Eye (tissue), 1 donor: ENCODE measurements around the gene THEMIS2.

Experiments used
- DNase-seq: peaks from one replicate; pipeline ENCODE4 v3.0.0-alpha.2; 2015

THEMIS2 gene

DNA sequence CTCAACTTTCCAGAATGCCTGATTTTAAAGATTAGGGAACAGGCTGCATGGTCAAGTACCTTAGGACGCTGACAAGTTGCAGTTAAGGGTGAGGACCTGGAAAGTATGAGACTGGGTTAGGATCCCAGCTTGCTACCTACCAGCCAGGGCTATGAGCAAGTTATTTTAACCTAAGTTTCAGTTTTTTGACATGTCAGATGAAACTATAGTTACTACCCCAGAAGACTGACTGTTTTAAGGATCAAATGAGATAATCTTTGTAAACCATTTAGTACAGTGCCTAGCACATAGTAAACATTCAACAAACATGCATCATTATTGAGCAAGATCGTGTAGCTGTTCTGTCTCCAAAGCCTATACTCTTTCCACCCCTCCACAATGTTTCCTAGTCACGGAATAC is 14.4 kb downstream of the THEMIS2 start:
- DNase-seq, result no peak

DNA sequence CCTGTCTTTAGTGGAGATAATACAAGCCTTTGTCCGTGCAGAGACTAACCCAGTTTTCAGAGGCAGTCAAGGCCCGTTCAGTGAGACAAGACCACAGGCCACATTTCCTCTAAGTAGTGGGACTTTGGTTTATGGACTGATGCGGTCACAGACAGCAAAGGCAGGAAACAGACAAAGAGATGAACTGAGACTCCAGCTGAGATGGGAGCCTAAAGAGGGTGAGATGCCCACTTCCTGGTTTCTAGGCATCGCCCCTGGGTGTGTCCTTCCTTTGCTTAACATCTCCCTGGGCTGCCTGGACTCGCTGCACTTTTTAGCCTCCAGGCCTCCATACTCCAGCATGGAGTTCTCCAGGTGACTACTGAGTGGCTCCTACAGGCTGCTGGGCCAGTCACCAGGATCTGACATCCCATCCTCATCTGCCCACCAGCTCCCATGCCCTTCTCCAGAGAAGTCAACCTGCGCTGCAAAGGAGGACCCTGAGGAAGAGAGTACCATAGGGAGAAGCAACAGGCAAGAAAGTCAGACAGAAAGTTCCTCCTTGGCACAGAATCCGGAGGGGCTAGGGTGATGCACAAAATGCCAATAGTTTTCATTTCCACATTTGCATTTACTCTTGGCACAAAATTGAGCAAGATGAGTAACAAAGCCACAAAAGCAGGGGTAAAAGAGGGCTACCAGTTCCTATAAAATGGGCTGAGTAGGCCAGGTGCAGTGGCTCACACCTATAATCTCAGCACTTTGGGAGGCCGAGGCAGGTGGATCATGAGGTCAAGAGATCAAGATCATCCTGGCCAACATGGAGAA is 15.1 kb downstream of the THEMIS2 start:
- no peak for DNase-seq

DNA sequence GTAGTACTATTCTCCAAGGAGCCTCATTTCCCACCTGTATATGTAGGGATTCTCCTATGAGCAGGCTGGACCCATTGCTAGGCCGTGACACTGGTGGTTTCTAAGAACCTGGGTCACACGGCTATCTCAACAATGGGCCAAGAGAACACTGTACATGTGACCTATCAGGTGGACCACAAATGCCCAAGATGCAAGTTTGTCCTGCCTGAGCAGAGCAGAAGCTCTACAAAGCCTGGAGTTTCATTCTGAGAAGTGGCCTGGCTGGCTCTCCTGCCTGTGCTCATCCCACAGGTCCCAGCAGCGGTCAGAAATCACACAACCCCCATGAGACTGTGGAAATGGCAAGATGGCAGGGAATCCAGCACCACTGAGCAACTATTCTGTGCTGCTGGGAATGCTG is 17.2 kb downstream of the THEMIS2 start:
- DNase-seq, result no peak

DNA sequence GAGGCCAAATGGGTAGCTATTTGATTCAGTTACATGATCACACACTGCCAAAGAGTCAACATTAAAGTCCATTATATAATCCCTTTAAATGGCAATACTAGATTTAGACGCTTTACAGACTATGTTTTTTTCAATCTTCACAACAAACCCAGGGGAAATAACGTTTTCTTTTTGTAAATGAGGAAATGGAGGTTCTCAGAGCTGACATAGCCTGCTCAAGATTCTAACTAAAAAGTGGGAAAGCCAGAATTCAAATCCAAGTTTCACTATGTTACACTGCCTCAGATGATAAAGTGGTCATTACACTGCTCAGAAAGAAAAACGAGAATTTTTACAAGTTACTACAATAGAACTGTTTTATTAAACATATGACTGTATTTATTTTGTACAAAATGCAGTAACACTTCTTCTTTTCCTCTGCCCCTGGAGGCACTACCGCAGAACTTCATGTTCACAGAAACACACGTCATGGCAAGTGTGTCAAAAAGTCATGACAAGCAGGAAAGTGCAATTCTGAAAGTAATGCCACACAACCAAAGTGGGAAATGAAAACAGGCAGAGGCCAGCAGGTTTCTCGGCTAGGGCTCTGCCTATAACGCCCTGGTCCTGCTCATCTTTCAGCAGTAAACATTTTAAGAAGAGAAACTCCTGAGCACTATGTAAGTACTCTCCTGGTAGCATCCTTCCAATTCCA is 19.0 kb downstream of the THEMIS2 start:
- no peak for DNase-seq

DNA sequence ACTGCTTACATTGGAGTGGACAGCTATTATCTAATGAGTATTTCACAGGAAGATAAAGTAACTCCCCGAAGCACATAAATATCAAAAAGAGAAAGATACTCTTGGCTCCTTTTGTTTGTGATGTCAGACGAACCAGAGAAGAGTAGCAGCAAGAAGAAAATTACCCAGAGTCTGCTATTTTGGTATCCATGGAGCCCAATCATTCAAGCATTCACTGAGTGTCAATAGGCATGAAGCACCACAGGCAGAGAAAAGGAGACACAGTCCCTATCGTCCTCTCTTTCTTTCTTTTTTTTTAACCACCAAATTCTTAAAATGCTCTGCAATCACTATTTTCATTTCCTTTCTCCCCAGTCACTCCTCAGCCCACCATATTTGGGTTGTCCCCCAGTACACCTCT is 22.2 kb downstream of the THEMIS2 start:
- DNase-seq, result no peak

DNA sequence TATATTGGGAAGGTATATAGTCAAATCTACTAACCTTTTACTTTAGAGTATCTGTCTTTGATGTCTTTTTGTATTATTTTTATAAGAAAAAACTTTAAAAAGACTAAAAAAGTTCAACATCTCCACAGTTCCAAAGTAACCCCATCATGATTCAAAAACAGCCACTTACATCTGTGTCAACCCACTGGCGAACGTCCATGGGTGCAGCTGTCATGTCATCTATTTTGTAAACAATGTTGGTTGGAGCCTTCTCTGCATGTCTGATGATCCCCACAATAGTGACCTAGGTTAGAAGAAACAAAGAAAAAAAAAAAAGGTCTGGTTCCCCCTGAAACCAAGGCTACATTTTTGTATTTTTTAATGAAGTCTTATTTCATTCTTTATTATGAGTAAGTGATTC is 34.4 kb downstream of the THEMIS2 start:
- no peak for DNase-seq

DNA sequence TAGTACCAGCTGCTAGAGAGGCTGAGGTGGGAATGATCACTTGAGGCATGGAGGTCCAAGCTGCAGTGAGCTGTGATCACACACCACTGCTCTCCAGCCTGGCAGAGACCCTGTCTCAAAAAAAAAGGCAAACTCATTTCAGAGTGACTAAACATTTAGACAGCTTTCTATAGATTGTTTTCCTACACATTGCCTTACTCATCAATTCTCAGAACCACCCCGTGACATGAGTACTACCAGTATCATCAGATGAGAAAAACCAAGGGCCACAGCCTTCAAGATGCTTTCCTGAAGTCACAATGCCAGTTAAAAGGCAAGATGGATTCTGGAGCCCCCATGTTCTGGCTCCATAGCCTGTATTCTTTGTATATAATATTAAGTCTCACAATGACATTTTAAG is 40.1 kb downstream of the THEMIS2 start:
- DNase-seq, result no peak

DNA sequence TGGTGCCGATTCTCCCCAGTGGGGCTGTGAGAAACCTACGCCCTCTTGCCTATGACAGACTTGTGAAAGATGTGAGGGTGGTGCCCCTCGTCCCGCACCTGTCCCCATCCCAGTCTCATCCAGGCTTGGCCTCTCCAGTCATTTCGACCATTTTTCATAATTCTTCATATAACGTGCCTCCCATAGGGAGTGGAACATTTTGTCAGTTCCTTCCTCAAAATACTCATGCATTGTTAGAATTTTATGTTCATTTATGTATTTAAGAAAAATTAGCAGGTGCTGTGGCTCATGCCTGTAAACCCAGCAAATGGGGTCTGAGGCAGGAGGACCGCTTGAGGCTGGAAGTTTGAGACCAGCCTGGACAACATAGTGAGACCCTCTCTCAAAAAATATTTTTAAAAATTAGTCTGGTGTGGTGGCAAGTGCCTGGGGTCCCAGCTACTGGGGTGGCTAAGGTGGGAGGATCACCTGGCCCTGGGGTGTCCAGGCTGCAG is 42.8 kb downstream of the THEMIS2 start:
- DNase-seq, result no peak

DNA sequence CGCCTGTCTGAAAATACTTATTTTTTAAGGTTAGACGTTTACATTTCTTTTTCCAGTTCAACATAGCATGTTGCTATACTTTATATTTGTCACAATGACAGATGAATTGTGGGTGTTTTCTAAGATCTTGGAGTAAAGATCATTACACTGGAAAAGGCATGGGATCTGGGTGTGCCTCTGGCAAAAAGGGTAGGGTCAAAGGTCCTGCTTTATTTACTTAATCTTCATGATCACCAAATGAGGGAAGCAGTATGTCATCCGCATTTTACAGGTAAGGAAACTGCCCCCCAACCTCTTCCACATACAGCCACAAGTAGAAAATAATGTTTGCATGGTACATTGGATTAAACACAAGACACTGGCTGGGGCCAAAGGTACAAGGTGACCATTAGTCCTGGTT is 49.9 kb downstream of the THEMIS2 start:
- no peak for DNase-seq

DNA sequence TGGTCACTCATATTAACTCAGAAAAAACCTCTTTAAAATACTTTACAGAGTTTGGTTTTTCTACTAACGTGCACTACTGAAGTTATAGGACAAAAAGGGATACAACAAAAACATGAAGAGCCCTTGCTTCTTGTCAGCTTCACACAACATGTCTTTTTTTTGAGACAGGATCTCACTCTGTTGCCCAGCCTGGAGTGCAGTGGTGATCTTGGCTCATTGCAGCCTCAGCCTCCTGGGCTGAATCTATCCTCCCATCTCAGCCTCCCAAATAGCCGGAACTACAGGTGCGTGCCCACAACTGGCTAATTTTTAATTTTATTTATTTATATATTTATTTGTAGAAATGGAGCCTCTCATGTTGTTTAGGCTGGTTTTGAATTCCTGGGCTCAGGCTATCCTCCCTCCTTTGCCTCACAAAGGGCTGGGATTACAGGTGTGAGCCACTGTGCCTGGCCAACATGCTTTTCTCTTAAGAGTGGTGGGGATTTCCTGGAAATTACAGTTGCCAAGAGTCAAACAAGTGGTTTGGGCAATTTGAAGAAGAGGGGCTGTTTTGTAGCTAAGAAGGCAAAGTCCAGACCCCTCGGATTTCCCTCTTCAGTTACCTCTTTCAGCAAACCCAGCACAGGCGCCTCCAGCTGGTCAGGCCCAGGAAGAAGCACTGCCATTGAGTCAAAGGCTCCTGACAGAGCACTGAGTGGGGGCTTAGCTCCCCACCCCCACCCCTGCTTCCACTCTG is 56.0 kb downstream of the THEMIS2 start:
- no peak for DNase-seq

DNA sequence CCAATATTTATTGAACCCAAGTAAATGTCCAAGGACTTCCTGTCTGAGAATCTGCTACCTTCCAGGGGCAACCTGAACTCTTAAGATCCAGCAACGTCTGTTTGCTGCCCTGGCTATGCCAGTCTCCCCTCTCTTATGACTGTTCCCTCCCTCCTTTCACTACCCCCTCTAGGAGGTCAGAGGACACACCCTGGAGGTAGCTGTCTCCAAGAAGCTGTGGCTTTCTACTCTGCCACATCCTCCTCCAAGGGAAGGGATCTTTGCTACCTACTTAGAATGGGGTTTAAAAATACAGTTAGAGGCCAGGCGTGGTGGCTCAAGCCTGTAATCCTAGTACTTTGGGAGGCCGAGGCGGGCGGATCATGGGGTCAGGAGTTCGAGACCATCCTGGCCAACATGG is 58.8 kb downstream of the THEMIS2 start:
- no peak for DNase-seq

DNA sequence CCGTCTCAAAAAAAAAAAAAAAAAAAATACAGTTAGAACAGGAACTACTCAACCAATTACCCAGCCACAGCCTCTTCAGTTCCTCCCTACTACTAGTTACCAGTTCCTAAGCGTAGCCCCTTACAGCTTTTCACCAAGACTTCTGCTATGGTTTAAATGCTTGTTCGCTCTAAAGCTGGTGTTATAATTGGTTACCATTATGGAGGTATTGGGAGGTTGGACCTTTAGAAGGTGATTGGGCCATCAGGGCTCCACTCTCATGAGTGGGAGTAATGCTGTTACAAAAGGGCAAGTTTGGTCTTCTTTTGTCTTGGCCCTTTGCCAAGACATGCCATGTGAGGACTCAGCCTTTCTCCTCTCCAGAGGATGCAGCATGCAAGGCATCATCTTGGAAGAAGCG is 59.4 kb downstream of the THEMIS2 start:
- no peak for DNase-seq

DNA sequence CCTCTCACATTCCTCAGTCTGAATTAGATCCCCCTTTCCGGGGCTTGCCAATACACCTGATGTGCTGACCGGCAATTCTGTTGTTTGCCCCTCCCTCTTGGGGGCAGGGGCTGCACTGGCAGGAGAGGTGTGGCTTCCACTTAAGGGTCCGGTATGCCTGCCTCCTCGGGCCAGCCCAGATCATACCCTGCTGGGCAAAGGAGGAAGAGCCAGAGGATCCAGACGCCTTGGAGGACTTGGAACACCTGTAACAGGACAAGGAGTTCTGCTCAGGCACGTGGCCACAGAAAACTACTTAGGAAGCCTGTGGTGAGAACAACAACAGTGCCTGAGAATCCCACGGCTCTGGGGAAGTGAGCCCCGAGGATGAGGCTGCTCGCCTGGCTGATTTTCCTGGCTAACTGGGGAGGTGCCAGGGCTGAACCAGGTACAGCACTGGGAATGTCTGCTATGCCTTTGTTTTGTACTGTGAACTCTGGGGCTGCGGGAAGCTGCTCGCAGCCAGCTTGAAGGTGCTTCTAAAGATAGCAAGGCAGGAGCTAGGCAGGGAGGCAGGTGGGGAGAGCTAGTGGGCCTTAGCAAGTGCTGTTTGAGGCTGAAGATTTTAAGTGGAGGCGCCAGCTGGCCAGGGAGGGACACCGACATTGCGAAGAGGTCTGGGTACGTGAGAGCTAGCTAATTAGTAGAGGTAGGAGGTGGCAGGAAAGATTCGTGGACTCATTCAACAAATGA is 62.6 kb downstream of the THEMIS2 start, which contains the start of gene SMPDL3B:
Gene SMPDL3B, plus strand, starts transcription at position 183 of the 732 bp plus-strand sequence. Its CDS starts 184 bp downstream, at position 367.
- DNase-seq, result peak; percentile 41

DNA sequence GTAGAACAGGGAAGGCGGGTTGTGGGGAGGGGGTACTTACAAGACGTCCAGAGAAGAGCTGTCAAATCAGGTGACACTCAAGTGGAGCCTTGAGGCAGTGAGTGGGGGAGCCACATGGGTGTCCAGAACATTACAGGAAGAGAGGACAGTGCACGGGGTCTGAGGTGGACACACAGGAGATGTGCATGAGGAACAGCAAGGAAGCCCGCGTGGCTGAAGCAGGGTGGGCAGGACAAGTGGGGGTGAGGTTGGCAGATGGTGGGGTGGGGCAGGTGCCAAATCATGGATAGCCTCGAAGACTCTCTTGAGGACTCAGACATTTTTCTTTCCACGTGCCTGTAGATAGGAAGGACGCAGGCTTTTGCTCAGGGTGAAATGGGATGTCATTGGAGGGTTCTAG is 63.4 kb downstream of the THEMIS2 start:
- DNase-seq, result no peak
